GM20431 (cell line): ENCODE measurements around the gene TAP2.

Source experiments
- in situ Hi-C: fragments of 300-500 bp; cut with MseI, MboI; formaldehyde crosslinking; loops from one replicate; pipeline ENCODE4 v1.15.0; 2020; ENCODE audit warnings: low sequenced_read_pairs; ENCODE audit not compliant: unreplicated experiment

The TAP2 gene

GRCh38 chr6:32855467-32856174, 17.1 kb upstream of the TAP2 start:
- in situ Hi-C loops = no loop called here

DNA sequence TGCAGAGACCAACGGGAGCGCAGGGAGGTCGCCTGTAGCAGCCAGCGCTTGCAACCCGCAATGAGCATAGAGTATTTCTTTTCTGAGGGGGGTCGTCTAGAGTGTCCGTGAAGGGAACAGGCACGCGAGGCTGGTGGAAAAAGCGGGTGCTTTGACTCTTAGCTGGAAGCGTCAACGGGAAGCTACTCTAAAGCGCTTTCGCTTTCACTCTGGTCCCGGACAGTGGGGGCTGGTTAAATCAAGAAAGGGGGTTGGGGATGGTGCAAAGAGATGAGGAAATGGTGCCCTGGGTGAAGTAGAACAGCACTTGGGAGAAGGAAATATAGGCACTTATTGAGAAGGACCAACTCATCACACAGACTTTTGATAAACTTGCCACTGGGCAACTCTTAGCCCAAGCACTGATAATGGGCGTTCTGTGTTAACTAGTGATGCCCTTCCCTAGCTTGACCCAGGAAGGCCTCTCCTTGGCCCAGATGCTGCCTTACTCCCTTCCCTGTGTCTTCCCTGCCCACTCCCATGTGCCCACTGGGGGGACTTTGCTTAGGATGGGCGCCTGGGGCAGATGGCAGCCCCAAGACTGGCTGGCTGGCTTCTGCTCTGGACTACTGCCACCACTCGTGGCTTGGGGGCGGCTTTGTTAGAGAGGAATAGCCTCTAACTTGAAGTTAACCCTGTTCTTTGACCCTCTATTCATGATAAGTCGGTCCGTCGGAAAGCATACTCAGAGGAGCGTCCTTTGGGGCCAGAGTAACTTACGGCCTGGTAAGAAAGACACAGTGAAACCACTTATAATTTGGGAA, 16.0 kb upstream of the TAP2 start:
- in situ Hi-C loops = no loop called here

DNA sequence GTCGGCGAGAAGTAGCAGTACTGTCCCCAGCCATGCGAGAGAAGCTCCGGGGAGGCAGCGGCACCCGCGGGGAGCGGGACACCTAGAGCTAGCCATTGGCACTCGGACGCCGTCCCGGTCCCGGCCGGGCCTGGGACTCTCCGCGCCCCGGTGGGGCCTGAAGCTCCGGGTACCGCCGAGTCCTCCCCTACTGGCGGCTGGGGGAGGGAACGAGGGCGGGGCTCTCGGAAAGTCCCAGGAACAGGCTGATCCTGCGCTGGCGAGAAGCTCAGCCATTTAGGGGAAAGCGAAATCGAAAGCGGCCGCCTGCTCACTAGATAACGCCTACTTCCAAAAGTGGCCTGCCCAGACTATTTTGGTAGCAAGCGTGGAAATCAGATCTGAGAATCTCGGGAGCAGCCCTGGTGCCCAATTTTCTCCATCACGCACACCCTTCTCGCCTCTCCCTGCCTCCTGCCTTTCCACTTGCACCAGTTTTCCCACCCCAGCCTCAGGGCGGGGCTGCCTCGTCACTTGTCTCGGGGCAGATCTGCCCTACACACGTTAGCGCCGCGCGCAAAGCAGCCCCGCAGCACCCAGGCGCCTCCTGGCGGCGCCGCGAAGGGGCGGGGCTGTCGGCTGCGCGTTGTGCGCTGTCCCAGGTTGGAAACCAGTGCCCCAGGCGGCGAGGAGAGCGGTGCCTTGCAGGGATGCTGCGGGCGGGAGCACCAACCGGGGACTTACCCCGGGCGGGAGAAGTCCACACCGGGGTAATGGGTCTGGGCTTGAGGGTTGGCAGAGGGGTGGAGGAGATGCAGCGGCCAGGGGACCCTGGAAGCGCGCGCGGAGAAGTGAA, 15.2 kb upstream of the TAP2 start, which contains the start of the genes PSMB9 and TAP1:
Gene PSMB9, plus strand, starts transcription at position 652 of the 835 bp plus-strand sequence. Its CDS starts 38 bp downstream, at position 690.
Gene TAP1, minus strand, starts transcription at position 164 of the 835 bp plus-strand sequence. Its CDS starts 68 bp downstream, at position 96.
- in situ Hi-C loops = no loop called here

DNA sequence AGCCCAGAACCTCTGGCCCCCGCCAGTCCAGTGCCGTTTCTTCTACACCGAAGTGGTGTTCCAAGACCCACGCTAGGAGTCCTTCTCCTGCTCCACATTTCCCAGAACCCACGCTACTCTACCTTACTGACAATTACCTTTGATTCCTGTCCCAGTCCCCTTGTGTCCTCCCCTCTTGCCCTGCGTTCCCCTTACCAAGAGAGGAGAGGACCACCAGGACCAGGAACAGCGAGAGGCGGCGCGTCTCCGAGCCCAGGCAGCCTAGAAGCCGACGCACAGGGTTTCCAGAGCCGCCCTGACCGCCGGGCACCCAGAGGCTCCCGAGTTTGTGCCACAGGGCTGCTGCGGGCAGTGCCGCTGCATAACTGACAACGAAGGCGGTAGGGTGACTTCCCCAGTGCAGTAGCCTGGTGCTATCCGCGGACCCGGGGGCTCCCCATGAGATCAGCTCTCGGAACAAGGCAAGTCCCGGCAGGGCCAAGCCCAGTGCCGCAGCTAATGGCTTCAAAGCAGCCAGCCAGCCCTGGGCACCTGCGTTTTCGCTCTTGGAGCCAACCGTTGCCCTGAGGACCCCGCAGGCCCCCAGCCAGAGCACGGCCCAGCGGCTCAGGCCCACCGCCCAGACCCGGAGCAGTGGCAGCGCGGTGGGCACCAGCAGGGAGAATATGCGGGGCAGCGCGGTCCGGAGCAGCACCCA, 14.5 kb upstream of the TAP2 start:
- in situ Hi-C loops = no loop called here

DNA sequence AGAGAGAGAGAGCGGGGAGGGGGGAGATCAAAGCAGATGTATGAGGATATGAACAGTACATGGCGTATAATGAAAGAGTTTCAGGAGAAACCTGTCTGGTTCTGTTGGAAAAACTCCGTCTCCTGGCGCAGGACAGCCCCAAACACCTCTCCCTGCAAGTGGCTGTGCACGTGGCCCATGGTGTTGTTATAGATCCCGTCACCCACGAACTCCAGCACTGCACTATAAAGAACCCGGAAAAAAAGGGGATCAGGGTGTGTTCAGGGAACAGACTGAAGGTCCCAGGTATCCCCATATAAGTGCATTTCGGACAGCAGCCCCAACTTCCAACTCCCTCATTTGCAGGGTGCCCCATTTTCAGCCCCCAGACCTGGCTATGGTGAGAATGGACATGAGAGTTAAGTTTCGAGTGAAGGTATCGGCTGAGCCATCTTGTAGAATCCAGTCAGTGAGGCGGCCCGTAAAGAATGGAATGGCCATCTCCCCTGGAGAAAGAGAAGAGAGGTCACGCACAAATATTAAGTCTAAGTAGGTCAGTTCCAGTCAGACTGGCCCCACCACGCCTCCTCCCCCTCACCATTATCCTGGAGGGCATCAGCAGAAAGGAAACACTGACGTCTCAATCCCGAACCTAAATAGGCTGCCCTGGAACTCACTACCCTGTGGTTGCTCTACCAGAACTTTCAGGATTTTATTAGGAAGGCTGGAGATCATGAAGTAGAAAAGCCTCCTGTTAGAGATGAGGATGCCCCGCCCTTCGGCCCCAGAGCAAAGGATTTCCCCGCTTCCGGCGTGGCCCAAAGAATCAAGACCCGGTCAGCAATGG, 13.7 kb upstream of the TAP2 start:
- in situ Hi-C loops = no loop called here

DNA sequence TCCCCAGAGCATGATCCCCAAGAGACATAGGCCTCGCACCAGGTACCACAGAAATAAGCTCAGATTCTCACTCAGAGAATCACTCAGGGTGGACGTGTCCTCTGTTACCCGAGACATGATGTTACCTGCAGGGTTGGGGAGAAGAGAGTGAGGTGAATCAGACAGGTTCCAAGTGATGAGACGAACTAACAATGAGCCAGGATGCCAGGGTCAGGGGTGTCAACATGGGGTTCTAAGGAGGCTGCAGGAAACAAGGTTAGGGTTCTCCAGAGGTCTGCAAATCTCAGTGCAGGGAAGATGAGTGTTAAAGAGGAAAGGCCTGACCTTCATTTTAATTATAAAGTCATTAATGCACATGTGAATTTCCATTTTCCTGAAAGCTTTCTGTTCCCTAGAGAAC, 12.5 kb upstream of the TAP2 start:
- in situ Hi-C loops = no loop called here

DNA sequence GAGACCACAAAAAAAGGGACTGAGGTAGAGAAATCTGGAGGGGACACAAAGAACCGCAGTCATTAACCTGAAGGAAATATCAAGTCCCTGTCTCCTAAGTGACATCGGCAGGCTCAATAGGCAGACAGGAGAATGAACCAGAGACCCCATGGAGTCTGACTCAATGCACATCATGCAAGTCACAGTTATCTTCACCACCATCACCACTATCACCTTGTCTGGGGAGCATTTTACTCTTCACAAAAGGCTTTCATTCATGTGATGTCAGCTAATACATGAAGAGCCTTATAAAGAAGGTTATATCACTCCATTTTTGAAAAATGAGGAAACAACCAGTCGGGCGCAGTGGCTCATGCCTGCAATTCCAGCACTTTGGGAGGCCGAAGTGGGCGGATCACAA, 10.6 kb upstream of the TAP2 start:
- in situ Hi-C loops = no loop called here

- in situ Hi-C loops = no loop called here
Observed at GRCh38 chr6:32847795-32848194, 9.3 kb upstream of the TAP2 start.

DNA sequence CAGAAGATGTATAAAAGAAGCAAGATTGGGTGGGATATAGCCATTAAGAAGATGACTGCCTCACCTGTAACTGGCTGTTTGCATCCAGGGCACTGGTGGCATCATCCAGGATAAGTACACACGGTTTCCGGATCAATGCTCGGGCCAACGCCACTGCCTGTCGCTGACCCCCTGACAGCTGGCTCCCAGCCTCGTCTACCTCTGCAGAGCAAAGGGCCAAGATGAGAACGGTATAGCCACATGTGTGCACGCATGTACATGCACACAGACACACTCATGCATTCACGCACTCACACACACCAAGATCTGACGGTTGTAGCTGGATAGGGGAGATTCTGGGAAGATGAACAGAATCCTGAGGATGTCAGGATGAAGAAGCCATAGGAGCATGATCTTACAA, 8.5 kb upstream of the TAP2 start:
- in situ Hi-C loops = no loop called here

GRCh38 chr6:32845384-32845884, 6.9 kb upstream of the TAP2 start:
- in situ Hi-C loops = no loop called here

- in situ Hi-C loops = no loop called here
Observed at GRCh38 chr6:32844839-32845383, 6.4 kb upstream of the TAP2 start.

GRCh38 chr6:32843979-32844838, 5.7 kb upstream of the TAP2 start, which contains the start of gene PSMB8:
PSMB8 (minus strand) TSS chr6:32844047; CDS start chr6:32843996, 51 bp downstream.
- in situ Hi-C loops = no loop called here

DNA sequence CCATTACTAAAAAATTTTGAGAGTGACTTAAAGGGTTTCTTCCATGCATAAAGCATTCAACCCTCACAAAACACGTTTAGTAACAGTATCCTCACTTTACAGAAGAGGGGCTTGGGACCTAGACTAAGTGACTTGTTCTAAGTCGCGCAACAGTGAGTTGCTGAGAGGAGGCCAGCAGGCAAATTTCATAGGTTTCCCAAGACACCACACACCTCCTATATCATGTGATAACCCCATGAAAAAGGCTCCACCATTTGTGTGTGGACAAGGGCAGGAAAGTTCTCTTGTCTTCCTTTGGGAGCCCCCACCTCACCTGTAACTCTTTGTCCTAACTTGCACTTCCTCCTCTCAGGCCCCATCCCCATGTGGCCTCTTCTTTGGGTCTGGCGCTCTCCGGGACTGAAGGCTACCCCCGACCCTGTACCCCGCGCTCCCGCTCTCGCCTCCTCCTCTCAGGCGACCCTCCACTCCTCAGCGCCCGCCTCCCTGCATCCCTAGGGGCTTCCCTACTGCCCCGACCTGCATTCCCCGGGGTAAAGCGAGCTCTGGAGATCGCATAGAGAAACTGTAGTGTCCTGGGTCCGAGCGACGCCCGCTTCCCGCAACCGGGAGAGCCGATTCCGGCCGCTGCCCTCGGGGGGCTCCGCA, 4.9 kb upstream of the TAP2 start:
- in situ Hi-C loops = no loop called here

DNA sequence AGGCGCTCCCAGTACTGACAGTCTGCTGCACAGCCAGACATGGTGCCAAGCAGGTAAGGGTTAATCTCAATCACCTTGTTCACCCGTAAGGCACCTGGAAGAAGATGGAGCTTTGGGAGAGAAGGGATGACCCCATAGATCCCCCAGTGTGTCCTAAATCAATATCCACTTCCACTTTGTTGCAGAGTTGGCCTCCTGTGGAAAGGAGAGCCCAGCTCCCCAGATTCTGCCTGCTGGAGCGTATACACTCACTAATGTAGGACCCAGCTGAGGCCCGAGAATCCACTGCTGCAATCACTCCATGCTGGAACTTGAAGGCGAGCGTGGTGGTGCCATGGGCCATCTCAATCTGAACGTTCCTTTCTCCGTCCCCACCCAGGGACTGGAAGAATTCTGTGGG, 4.2 kb upstream of the TAP2 start:
- in situ Hi-C loops = no loop called here

- in situ Hi-C loops = no loop called here
Observed at GRCh38 chr6:32842021-32842650, 3.6 kb upstream of the TAP2 start.

- in situ Hi-C loops = no loop called here
Observed at GRCh38 chr6:32840604-32841246, 2.2 kb upstream of the TAP2 start.
